Measurements from ENCODE around the gene TRIM63.

Gene TRIM63

GRCh38 chr1:26084844-26085243 is 17.4 kb upstream of the TRIM63 start:
- no peak for DNase-seq (ENCODE audit: low spot score)

GRCh38 chr1:26084091-26084561 is 16.7 kb upstream of the TRIM63 start:
- DNase-seq (ENCODE audit: low spot score): no peak

- no peak for DNase-seq (ENCODE audit: low spot score)
Measured at GRCh38 chr1:26083208-26083607, 15.8 kb upstream of the TRIM63 start.

GRCh38 chr1:26082020-26082350 is 14.6 kb upstream of the TRIM63 start:
- no peak for DNase-seq (ENCODE audit: low spot score)

DNA sequence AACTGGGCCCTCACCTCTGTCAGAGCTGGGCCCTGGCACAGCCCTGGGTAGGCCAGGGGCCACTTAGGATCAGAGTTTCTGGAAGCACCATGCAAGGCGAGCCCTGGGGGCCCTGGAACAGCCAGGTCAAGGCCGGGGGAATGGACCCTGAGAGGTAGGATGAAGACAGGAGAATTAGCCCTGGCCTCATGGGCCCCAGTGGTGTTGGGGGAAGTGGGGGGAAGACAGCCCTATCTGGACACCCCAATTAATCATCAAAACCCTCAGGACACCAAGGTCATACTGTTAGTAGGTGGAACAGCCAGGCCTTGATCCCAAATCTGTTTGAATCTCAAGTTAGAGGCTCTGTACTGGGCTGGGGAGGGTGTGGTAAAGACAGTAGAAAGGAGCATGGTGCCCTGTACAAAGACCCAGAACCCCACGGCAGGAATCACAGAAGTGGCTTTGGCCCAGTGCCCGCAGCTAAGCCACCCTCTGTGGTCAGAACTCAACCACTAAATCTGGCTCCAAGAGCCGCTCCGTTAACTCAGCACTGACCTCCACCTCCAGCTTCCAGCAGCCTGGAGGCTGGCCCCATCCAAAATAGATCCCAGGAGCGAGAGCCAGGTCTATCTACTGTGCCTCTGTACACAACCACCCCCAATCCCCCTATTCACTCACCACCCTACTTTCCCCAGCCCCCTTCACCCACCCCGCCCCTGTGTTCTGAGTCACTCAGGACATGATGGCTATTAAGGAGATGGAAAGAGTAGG is 14.0 kb upstream of the TRIM63 start:
- DNase-seq (ENCODE audit: low spot score): no peak

GRCh38 chr1:26079960-26080814 is 12.8 kb upstream of the TRIM63 start:
- no peak for DNase-seq (ENCODE audit: low spot score)

GRCh38 chr1:26079178-26079563 is 11.7 kb upstream of the TRIM63 start:
- DNase-seq (ENCODE audit: low spot score): no peak

GRCh38 chr1:26078286-26079177 is 11.1 kb upstream of the TRIM63 start:
- DNase-seq (ENCODE audit: low spot score): no peak

DNA sequence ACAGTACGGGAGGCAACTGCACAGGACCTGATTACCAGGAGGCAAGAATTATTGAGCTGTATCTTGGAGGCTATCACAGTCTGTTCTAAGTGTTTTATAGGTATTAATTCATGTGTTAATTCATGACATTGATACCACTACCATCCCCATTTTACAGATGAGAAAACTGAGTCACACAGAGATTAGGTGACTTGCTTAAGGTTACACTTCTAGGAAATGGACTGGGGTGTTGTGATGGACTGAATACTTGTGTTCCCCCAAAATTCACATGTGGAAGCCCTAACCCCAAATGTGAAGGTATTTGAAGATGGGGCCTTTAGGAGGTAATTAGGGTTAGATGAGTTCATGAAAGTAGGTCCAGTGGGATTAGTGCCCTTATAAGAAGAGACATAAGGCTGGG is 10.1 kb upstream of the TRIM63 start:
- no peak for DNase-seq (ENCODE audit: low spot score)

DNA sequence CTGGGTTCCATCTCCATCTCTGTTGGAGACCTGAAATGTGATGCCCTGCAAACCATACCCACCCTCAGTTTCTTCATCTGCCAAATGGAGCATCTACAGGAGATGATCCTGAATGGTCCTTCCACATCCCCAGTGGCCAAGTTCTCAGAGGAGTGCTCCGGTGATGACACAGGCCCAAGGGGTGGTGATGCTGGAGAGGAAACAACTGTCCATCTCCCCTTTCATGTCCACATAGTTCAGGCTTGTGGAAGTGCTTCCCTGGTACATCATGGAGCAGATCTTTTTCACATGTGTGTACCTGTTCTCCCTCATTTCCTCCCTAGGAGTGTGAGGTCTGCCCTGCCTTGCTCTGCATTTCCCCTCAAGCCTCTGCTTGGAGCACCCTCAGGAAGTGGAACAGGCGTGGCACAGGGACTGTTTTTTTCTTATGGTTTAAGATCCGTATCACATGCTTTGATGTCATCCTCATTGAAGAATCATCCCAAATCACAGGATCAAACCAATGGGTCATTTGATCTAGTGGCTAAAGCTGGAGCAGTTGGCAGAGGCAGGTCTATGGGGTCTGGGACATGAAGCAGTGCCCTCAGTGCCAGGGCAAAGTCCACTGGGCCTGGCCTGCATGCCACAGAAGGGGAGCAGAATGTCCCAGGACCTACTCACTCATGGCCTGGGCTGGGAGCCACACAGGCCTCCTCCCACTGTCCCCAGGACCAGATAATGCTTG is 8.2 kb upstream of the TRIM63 start:
- no peak for DNase-seq (ENCODE audit: low spot score)

GRCh38 chr1:26072305-26072704 is 4.9 kb upstream of the TRIM63 start:
- DNase-seq (ENCODE audit: low spot score): no peak

- DNase-seq (ENCODE audit: low spot score): no peak
Measured at GRCh38 chr1:26070963-26071342, 3.5 kb upstream of the TRIM63 start.

GRCh38 chr1:26070296-26070962 is 3.0 kb upstream of the TRIM63 start:
- DNase-seq (ENCODE audit: low spot score): peak; percentile 7

- no peak for DNase-seq (ENCODE audit: low spot score)
Measured at GRCh38 chr1:26069941-26070295, 2.5 kb upstream of the TRIM63 start.

DNA sequence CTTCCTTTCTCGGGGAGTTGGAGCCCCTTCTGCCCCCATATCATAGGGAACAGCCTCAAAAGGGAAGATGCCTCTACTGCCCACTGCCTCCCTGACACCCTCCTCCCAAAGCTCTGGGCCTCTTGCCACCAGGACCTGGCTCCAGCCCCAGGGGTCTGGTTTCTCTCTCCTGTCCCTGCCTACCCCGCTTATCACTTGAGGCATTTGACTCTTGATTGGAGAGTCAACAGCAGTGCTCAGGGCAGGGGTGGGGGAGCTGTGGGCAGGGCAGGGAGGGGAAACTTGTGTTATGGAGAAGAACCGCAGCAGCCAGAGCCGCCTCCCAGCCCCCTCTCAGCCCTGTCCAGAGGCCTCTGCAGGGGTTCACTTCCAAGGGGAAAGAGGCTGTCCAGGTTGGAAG is 573 bp downstream of the TRIM63 start:
- DNase-seq (ENCODE audit: low spot score): no peak

DNA sequence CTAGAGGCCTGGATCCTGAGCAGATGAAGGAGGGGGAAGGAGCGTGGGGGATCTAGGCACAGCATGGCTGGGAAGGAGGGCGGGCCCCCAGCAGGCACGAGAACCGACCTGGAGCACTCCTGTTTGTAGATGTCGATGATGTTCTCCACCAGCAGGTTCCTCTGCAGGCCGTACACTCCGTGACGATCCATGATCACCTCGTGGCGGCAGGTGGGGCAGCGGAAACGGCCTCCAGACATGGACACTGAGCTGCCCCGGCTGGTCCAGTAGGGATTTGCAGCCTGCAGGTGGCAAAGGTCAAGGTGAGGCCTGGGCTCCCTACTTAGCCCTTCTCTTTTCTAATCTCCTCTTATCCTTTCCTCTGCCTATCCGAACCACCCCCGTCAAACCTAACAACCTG is 1.3 kb downstream of the TRIM63 start:
- no peak for DNase-seq (ENCODE audit: low spot score)

DNA sequence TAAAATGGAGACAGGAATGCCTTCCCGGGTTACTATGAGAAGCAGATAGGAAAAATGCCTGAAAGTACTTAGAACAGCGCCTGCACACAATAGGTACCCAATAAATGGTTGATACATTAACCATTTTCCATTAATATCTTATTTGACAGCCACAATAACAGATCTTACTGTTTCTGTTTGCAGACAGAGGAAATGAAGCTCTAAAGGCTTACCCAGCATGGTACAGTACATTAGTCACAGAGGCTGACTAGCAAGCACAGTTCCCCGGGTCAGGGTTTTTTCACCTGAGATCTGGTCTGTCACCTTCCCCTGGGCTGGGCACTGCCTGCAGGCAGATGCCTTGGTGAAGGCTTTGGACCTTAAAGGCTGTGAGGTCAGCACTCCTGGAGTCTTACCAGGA is 2.9 kb downstream of the TRIM63 start:
- DNase-seq (ENCODE audit: low spot score): no peak

DNA sequence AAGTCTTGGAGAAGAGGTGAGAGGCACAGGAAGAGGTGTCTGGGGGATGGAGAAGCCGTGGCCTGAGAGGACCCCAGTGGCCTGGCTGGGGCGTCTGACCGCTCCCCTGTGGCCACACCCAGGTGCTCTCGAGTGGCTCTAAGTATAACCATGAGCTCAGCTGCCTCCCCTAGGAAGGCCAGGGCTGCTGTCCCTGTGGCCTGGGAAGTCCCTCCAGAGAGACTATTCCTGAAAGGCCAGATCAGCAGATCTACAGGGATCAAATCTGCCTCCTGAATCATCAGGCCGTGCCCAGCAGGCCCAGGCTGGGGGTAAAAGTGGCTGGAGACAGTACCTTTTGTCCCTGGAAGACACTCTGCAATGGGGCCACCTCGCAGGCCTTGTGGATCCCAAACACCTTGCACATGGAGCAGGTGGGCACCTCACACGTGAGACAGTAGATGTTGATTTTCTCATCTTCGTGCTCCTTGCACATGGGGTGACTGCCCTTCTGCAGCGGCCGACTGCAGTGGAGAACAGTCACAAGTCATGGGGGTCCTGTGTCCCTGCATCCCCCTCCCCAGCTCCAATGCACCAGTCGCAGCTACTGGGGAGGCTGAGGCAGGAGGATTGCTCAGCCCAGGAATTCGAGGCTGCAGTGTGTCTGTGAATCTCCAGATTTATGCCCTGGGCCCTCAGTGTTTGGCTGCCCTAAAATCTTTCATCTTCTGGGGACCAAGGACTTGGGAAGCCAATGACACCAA is 6.4 kb downstream of the TRIM63 start:
- DNase-seq (ENCODE audit: low spot score): no peak

DNA sequence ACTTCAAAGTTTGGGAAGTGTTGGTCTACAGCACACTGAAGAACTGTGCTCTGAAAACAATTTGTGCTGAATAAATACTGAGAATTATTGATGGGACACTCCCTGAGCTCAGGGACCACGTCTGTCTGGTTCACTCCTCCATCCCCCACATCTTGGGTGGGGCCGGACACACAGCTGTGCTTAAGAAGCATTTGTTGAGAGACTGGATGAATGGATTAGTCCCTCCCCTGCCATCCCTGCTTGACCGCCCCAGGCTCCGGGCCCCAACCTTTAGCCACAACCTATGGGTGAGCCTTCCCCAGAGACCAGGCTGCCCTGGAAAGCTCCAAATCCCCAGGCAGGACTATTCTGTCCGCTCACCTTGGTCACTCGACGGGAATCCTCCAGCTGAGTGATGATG is 7.5 kb downstream of the TRIM63 start:
- DNase-seq (ENCODE audit: low spot score): no peak

DNA sequence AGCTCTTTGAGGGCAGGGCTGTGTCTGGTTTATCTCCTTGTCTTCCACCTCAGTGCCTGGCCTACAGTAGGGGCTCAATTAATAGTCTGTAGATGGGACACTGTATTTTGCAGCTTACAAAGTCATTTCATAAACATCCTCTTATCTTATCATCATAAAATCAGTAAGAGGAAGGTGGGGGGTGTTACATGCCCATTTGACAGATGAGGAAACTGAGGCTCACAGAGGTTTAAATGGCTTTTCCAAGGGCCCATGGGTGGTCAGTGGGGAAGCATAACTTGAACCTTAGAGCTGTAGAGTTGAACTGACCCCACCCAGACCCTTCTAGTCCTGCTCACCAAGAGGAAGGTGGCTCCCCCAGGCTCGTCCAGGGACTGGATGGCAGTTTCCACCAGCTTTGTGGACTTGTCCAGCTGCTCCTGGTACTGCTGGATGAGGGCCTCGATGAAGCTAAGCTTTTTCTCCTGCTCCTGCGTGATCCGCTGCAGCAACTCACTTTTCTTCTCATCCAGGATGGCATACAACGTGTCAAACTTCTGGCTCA is 9.3 kb downstream of the TRIM63 start:
- no peak for DNase-seq (ENCODE audit: low spot score)

All from NAMALWA (cell line).